Measurements from ENCODE around the gene DOCK4.

DNA sequence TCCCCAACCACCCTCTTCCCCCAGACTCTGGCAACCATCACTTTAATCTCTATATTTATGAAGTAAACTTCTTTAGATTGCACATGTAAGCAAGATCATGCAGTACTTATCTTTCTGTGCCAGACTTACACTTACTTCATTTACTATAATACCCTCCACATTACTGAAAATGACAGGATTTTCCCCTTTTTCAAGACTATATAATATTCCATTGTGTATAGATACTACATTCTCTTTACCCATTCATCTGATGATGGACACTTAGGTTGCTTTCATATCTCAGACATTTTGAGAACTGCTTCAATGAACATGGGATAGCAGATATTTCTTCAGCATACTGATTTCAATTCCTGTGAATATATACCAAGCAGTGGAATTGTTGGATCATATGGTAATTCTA lies 4.4 kb downstream of the DOCK4 start:
- TF ChIP-seq, protein P1, sequence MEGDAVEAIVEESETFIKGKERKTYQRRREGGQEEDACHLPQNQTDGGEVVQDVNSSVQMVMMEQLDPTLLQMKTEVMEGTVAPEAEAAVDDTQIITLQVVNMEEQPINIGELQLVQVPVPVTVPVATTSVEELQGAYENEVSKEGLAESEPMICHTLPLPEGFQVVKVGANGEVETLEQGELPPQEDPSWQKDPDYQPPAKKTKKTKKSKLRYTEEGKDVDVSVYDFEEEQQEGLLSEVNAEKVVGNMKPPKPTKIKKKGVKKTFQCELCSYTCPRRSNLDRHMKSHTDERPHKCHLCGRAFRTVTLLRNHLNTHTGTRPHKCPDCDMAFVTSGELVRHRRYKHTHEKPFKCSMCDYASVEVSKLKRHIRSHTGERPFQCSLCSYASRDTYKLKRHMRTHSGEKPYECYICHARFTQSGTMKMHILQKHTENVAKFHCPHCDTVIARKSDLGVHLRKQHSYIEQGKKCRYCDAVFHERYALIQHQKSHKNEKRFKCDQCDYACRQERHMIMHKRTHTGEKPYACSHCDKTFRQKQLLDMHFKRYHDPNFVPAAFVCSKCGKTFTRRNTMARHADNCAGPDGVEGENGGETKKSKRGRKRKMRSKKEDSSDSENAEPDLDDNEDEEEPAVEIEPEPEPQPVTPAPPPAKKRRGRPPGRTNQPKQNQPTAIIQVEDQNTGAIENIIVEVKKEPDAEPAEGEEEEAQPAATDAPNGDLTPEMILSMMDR (conservative IDR thresholded peaks at IDR 0.05; ENCODE audit: low read length): no peak
- TF ChIP-seq EZH2phosphoT487 (IDR thresholded peaks at IDR 0.05; ENCODE audit: borderline replicate concordance): no peak
